Right lobe of liver (tissue), 4 donors: ENCODE data around the gene PRKAA1.
"Not testable (repeated sequence)": the region's sequence is repeated elsewhere in the genome, so short reads cannot be mapped to it uniquely, and the experiment has no call there.

Source experiments
- CTCF ChIP-seq, 4 donors: fragments of 200-600 bp in 3 of 4; fragments of 450-650 bp in 1 of 4; IDR thresholded peaks; one replicate each; pipeline versions ENCODE4 v1.5.1 to v1.8.0; 2016 to 2022; ENCODE audit warnings: antibody characterized with exemption in 4 of 4, mild to moderate bottlenecking in 2 of 4
- POLR2A ChIP-seq: fragments of 450-650 bp; IDR thresholded peaks from one replicate; pipeline ENCODE4 v1.6.1; 2017; ENCODE audit warnings: antibody characterized with exemption, mild to moderate bottlenecking
- donor health status: DM: no; HTN: no; CAD: no.
- donor health status: DM: no; HTN: no; CAD: no.
- donor health status: DM: no; HTN: yes; CAD: no.

- TF ChIP-seq CTCF (IDR thresholded peaks at IDR 0.05); POLR2A: not testable (repeated sequence)
Measured at GRCh38 chr5:40825461-40826043, 27.4 kb upstream of the PRKAA1 start.
